NCI-H2107 treated with DMSO at 0.1 percent for 48 hours (cell line): ENCODE data around the gene B3GNT3.

Experiments used
- DNase-seq: peaks from one replicate; lab custom pipeline; 2025; ENCODE audit not compliant: unreplicated experiment; lab: John Stamatoyannopoulos, UW

The B3GNT3 gene

DNA sequence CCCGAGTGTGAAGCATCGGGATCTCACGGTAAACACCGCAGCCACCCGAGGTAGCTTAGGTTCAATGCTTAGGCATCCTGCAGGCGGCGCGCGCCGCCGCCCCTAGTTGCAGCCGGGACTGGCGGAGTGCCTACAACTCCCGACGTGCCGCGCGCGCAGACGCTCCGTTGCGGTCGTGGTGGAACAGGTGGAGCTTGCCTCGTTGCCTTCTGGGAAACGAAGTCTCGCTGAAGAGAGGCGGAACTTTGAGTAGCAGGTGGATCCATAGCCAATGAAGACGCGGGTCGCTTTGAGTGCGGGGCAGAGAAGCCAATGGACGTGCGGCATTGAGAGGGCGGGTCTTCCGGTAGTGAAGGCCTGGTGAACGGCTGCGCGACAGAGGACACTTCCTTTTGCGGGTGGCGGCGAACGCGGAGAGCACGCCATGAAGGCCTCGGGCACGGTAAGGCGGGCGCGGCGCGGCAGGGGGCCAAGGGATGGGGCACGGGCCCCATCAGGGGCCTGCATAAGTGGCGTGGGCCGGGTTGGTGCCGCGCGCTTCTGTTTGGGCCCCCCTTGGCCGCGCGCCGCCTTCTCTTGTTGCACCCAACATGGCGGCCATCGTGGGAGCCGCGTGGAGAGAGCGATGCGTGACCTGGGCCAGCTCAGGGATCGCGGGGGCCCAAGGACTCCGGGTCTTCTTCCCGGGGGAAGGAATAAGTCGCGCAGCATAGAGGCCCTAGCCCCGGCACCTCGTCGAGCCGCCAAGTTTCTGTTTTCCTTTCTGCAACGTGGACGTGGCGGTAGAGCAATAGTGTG, 64.8 kb downstream of the B3GNT3 start, which contains the start of gene RPL18A:
TSS of gene RPL18A (plus strand) at position 378 of the 798 bp plus-strand sequence. CDS start at position 425, 47 bp downstream.
- DNase-seq = peak; percentile 98

DNA sequence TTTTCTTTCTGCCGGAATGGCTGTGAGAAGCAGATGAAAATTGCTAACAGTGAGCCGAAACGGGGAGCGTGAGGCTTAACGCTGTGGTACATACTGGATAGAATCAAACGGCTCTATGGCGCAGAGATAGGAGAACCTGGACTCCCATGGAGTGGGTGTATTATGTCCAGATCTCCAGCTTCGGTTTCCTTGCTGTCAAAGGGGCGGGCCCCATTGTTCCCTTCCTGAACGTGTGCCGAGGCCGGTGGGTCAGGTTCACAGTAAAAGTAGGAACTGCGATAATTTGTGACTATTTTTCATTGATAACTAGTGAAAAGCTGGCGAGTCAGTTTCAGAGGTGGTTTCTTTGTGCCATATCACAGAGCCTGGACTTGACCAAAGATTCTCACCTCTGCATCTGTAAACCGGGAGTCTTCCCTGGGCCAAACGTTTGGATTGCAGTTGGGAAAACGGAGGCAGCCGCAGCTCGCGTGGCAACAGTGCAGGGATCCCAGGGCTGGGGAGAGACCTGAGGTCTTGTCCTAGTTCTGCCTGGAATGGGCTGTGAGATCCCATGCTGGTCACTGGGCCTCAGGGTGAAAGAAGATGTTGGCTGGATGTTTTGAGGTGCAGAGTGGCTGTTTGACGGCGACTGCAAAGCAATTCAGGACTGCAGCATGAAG, 65.5 kb downstream of the B3GNT3 start:
- DNase-seq = no peak

- DNase-seq = no peak
Measured at GRCh38 chr19:17860993-17861360, 66.0 kb downstream of the B3GNT3 start.

- no peak for DNase-seq
Measured at GRCh38 chr19:17861542-17862402, 66.8 kb downstream of the B3GNT3 start.

DNA sequence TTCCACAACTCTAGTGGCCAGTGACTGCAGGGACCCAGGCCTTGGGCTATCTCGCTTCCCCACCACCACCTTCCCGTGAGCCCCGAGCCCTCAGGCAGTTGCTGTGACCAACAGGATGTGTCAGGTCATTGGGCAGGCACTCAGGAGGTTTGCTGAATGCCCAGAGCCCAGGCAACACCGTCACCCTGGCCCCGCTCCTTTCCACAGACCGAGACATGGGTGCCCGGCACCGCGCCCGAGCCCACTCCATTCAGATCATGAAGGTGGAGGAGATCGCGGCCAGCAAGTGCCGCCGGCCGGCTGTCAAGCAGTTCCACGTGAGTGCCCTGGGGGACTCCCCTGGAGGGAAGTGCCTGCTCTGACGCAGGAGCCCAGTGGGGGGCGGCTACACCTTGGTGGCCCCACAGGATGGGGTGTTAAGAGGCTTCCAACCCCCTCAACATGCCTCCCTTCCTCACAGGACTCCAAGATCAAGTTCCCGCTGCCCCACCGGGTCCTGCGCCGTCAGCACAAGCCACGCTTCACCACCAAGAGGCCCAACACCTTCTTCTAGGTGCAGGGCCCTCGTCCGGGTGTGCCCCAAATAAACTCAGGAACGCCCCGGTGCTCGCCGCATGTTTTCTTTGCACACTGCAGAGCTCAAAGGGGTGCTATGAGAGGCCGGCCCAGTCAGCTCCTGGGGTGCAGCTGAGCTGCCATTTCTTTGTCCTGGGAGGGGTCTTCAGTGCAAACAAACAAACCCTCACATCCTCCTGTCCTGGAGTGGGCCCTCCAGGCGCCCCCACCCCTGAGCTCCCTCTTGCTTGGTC, 68.0 kb downstream of the B3GNT3 start:
- DNase-seq = no peak
